Adrenal gland (tissue), 5 donors: ENCODE data around the gene FUT1.

Source experiments
- POLR2A ChIP-seq, 2 donors: fragments of 450-650 bp; IDR thresholded peaks; one replicate each; pipeline ENCODE4 v1.6.1; 2017; ENCODE audit warnings: antibody characterized with exemption in 2 of 2, mild to moderate bottlenecking in 2 of 2, moderate library complexity in 1 of 2
- TF ChIP-seq, protein P1 (sequence below), 6 experiments: fragments of 450-650 bp in 4 of 6; fragments of 200-600 bp in 2 of 6; sonication (generic) in 1 of 6; IDR thresholded peaks; 1 replicate in 5 of 6; 2 replicates in 1 of 6; pipeline versions ENCODE4 v1.5.1 to v1.8.0; 2016 to 2021; ENCODE audit warnings: antibody characterized with exemption in 6 of 6, mild to moderate bottlenecking in 2 of 6, moderate library complexity in 1 of 6
- donor health status: DM: no; HTN: no; CAD: no.

DNA sequence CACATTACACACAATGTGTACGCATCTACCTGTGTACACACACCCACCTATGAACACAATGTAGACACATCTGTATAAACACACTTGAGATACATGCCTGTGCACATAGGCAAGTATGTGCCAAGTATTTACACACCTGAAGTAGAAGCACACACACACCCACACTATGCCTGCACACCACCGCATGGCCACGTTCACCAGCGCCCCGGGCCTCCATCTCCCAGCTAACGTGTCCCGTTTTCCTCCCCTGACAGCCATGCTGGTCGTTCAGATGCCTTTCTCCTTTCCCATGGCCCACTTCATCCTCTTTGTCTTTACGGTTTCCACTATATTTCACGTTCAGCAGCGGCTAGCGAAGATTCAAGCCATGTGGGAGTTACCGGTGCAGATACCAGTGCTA is 49.7 kb downstream of the FUT1 start:
- TF ChIP-seq, protein P1, sequence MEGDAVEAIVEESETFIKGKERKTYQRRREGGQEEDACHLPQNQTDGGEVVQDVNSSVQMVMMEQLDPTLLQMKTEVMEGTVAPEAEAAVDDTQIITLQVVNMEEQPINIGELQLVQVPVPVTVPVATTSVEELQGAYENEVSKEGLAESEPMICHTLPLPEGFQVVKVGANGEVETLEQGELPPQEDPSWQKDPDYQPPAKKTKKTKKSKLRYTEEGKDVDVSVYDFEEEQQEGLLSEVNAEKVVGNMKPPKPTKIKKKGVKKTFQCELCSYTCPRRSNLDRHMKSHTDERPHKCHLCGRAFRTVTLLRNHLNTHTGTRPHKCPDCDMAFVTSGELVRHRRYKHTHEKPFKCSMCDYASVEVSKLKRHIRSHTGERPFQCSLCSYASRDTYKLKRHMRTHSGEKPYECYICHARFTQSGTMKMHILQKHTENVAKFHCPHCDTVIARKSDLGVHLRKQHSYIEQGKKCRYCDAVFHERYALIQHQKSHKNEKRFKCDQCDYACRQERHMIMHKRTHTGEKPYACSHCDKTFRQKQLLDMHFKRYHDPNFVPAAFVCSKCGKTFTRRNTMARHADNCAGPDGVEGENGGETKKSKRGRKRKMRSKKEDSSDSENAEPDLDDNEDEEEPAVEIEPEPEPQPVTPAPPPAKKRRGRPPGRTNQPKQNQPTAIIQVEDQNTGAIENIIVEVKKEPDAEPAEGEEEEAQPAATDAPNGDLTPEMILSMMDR (IDR thresholded peaks at IDR 0.05): no peak
- no peak for TF ChIP-seq POLR2A (IDR thresholded peaks at IDR 0.05)
